B cell (primary cell): ENCODE measurements around the gene RASSF4. TPM values are rescaled to one million over a fixed set of nuclear protein-coding genes. Genes with fewer than 3 reads are reported as not detected.

Experiments
- ATAC-seq: fragments of 200-7000 bp; cut with Tn5 transposase; one replicate; pipeline ENCODE4 v1.10.0; 2021; ENCODE audit warnings: low read depth, mild to moderate bottlenecking, moderate number of reproducible peaks, moderate library complexity
- CTCF ChIA-PET: fragments of 350-600 bp; sonication (Branson Sonifier 250); formaldehyde crosslinking; loops from one replicate; lab custom pipeline; 2021; ENCODE audit warnings: antibody characterized with exemption, inconsistent platforms; lab: Charles Lee
- POLR2A ChIA-PET: fragments of 350-600 bp; sonication (Branson Sonifier 250); formaldehyde crosslinking; loops from one replicate; lab custom pipeline; 2021; ENCODE audit warnings: antibody characterized with exemption; lab: Charles Lee
- DNase-seq: peaks from one replicate; pipeline ENCODE4 v3.0.0; 2013
- H2AFZ ChIP-seq: 2 replicates; pipeline ENCODE4 v1.6.1; 2012; ENCODE audit warnings: mild to moderate bottlenecking, low read depth, low read length; ENCODE audit not compliant: insufficient read depth, poor library complexity, severe bottlenecking
- H3K27ac ChIP-seq, 2 donors: 1 replicate in 1 of 2; 2 replicates in 1 of 2; pipeline ENCODE4 v1.5.1; 2012 to 2013; ENCODE audit warnings: low read length in 2 of 2, mild to moderate bottlenecking in 2 of 2, moderate library complexity in 1 of 2
- H3K27me3 ChIP-seq, 4 experiments: fragments of 200-600 bp in 1 of 4; sonication (generic) in 1 of 4; replicated peaks in 1 of 4; 1 replicate in 2 of 4; 2 replicates in 2 of 4; pipeline versions ENCODE4 v1.6.1 to v1.7.0; 2013 to 2016; ENCODE audit warnings: low read length in 3 of 4, mild to moderate bottlenecking in 2 of 4, mixed read lengths in 1 of 4, moderate library complexity in 1 of 4; ENCODE audit not compliant: insufficient read depth in 4 of 4, control insufficient read depth in 3 of 4; ENCODE audit errors: control extremely low read depth in 1 of 4
- H3K36me3 ChIP-seq, 2 experiments: replicated peaks in 1 of 2; 1 replicate in 1 of 2; 2 replicates in 1 of 2; pipeline versions ENCODE4 v1.6.1 to v1.7.1; 2013; ENCODE audit warnings: low read length in 1 of 2; ENCODE audit not compliant: insufficient read depth in 2 of 2, control insufficient read depth in 1 of 2; ENCODE audit errors: control extremely low read depth in 1 of 2, extremely low read depth in 1 of 2
- H3K4me1 ChIP-seq, 2 donors: fragments of 200-600 bp in 1 of 2; sonication (generic) in 1 of 2; 1 replicate in 1 of 2; 2 replicates in 1 of 2; pipeline versions ENCODE4 v1.5.1 to v1.6.1; 2013 to 2017; ENCODE audit warnings: low read length in 2 of 2; ENCODE audit not compliant: control insufficient read depth in 2 of 2, insufficient read depth in 2 of 2
- H3K4me2 ChIP-seq: replicated peaks from 2 replicates; pipeline ENCODE3; 2012; ENCODE audit warnings: mild to moderate bottlenecking, low read depth, low read length; ENCODE audit not compliant: poor library complexity, severe bottlenecking
- H3K4me3 ChIP-seq, 5 experiments: fragments of 200-600 bp in 1 of 5; sonication (generic) in 1 of 5; 1 replicate in 3 of 5; 2 replicates in 2 of 5; pipeline versions ENCODE4 v1.5.1 to v1.7.0; 2011 to 2016; ENCODE audit warnings: low read length in 4 of 5, mild to moderate bottlenecking in 4 of 5, low read depth in 2 of 5, control low read depth in 1 of 5, moderate library complexity in 1 of 5; ENCODE audit not compliant: insufficient read depth in 1 of 5; ENCODE audit errors: control extremely low read depth in 1 of 5, extremely low read depth in 1 of 5
- H3K79me2 ChIP-seq: fragments of 200-600 bp; sonication (generic); one replicate; pipeline ENCODE4 v1.6.0; 2016; ENCODE audit warnings: low read length; ENCODE audit not compliant: control insufficient read depth, insufficient read depth
- H3K9ac ChIP-seq: fragments of 200-600 bp; sonication (generic); 2 replicates; pipeline ENCODE4 v1.6.1; 2017; ENCODE audit warnings: mild to moderate bottlenecking, low read length, moderate library complexity
- H3K9me3 ChIP-seq, 3 donors: one replicate each; pipeline versions ENCODE4 v1.6.1 to v1.7.1; 2013; ENCODE audit warnings: low read length in 2 of 3; ENCODE audit not compliant: control insufficient read depth in 2 of 3, insufficient read depth in 1 of 3; ENCODE audit errors: control extremely low read depth in 1 of 3
- H4K20me1 ChIP-seq: 2 replicates; pipeline ENCODE4 v1.6.0; 2012; ENCODE audit warnings: mild to moderate bottlenecking, low read length; ENCODE audit not compliant: insufficient read depth, control insufficient read depth, poor library complexity, severe bottlenecking
- H3K27ac Mint-ChIP-seq: one replicate; pipeline ENCODE4 v1.8.0; 2021; ENCODE audit warnings: mixed read lengths
- H3K27me3 Mint-ChIP-seq: one replicate; pipeline ENCODE4 v1.8.0; 2021; ENCODE audit warnings: mixed read lengths
- H3K4me1 Mint-ChIP-seq: one replicate; pipeline ENCODE4 v1.8.0; 2021; ENCODE audit warnings: mixed read lengths
- H3K4me3 Mint-ChIP-seq: one replicate; pipeline ENCODE4 v1.8.0; 2021; ENCODE audit warnings: mixed read lengths
- H3K9me3 Mint-ChIP-seq: one replicate; pipeline ENCODE4 v1.8.0; 2022; ENCODE audit warnings: mixed read lengths; ENCODE audit not compliant: insufficient read depth
- EZH2 ChIP-seq: IDR thresholded peaks from 2 replicates; pipeline ENCODE4 v1.6.1; 2012; ENCODE audit warnings: borderline replicate concordance, low read depth, mild to moderate bottlenecking, moderate library complexity, low read length; ENCODE audit not compliant: insufficient read depth, poor library complexity, severe bottlenecking
- WGBS: methylation state at CpG from one replicate; pipeline ENCODE4 v1.1.5; 2013; ENCODE audit warnings: missing lambda C conversion rate; ENCODE audit not compliant: insufficient coverage; 5-methylcytosine and 5-hydroxymethylcytosine counted together
- intact Hi-C: fragments of 100-400 bp; cut with micrococcal nuclease; formaldehyde crosslinking; loops from one replicate; pipeline ENCODE4 v1.10.0; 2022
- polyA plus RNA-seq: library from polyadenylated mRNA; depleted of rRNA; stranded (reverse); fragments of >200 nt; gene quantifications from 2 replicates; pipeline ENCODE4 v1.2.3, GENCODE V29; 2012
- total RNA-seq, 2 donors: library from RNA; stranded (reverse); fragments of 120-200 nt in 1 of 2; gene quantifications; 1 replicate in 1 of 2; 2 replicates in 1 of 2; pipeline versions ENCODE4 v1.2.3 to v1.2.4, GENCODE V29; 2013 to 2022
- TF ChIP-seq, protein P1 (sequence below): fragments of 200-600 bp; IDR thresholded peaks from one replicate; pipeline ENCODE4 v1.8.0; 2022; ENCODE audit warnings: antibody characterized with exemption, mild to moderate bottlenecking

RASSF4 gene
- total and polyA plus RNA-seq, 2 donors (not counting 1 experiment from before 2014, with no cell fraction given): 1.9 to 2.6 TPM

DNA sequence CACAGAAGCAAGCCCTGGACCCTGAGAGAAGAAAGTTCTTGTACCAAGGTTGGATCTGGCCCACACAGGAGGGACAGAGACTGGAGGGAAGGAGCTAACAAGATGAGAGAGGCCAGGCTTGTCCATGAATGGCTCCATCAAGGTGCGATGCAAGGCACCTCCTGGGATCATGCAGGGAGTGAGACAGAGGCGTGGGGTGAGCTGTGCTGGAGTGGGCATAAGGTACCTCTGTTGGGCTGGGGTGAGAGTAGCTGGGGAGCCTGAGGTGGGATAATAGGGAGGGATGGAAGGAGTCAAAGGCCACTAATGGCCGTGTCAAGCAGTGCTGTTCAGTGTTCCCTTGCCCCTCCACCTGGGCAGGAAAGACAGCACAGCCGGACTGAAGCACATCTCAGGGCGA, 38.5 kb upstream of the RASSF4 start:
- ChIA-PET POLR2A (no interaction called here), CTCF (interaction anchor here (0.6 to 1.0 kb wide), 3 partner anchors 11 to 55 kb away, joined by 3 to 5 read pairs (median 3); no protein-coding TSS in a partner anchor)
- 92% methylated on average over 5 of the region's 5 CpGs for whole genome bisulfite sequencing
- H3K4me3 ChIP-seq: no peak overlapping the region
- H3K4me1 ChIP-seq: no peaks in the 10 kb centered on the region
- no peak overlapping the region for H3K9ac ChIP-seq
- H3K27me3 ChIP-seq: peaks cover 0 to 2% (median 0%) of the 10 kb centered on the region in 4 experiments
- intact Hi-C loops: no loop called here
- no peaks in the 10 kb centered on the region for H3K79me2 ChIP-seq
- H2AFZ ChIP-seq: no peak overlapping the region
- ATAC-seq: no peak
- H3K4me2 ChIP-seq: no peak overlapping the region
- no peak overlapping the region for H3K4me3 Mint-ChIP-seq
- no peaks in the 10 kb centered on the region for H3K4me1 Mint-ChIP-seq
- no peak for DNase-seq
- TF ChIP-seq, protein P1, sequence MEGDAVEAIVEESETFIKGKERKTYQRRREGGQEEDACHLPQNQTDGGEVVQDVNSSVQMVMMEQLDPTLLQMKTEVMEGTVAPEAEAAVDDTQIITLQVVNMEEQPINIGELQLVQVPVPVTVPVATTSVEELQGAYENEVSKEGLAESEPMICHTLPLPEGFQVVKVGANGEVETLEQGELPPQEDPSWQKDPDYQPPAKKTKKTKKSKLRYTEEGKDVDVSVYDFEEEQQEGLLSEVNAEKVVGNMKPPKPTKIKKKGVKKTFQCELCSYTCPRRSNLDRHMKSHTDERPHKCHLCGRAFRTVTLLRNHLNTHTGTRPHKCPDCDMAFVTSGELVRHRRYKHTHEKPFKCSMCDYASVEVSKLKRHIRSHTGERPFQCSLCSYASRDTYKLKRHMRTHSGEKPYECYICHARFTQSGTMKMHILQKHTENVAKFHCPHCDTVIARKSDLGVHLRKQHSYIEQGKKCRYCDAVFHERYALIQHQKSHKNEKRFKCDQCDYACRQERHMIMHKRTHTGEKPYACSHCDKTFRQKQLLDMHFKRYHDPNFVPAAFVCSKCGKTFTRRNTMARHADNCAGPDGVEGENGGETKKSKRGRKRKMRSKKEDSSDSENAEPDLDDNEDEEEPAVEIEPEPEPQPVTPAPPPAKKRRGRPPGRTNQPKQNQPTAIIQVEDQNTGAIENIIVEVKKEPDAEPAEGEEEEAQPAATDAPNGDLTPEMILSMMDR: no peak
- peaks cover 9% of the 10 kb centered on the region for H3K27me3 Mint-ChIP-seq
- H4K20me1 ChIP-seq: no peaks in the 10 kb centered on the region
- H3K27ac Mint-ChIP-seq: no peak overlapping the region
- H3K36me3 ChIP-seq: no peaks in the 10 kb centered on the region
- no peak overlapping the region for H3K27ac ChIP-seq
- H3K9me3 Mint-ChIP-seq: no peaks in the 10 kb centered on the region
- no peaks in the 10 kb centered on the region for H3K9me3 ChIP-seq

DNA sequence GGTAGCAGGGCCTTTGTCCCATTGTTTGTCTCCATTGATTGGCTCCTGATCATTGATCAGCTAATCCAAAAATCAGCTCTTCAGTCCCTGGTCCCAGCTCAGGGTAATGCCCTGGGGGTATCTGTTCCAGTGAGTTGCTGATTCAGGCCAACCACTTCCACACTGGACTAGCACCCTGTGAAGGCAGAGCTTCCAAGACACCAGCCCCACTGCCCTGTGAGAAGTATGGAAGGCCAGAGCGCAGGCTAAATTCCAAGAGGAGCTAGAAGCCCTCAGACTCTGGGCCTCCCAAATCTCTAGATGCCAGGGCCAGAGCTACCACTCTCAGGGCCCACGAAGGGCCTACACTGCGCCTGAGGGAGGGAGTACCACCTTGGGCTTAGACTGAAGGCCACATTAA, 38.1 kb upstream of the RASSF4 start:
- H3K36me3 ChIP-seq: no peaks in the 10 kb centered on the region
- H3K4me2 ChIP-seq: no peak overlapping the region
- intact Hi-C loops: no loop called here
- H3K27ac Mint-ChIP-seq: no peak overlapping the region
- H4K20me1 ChIP-seq: no peaks in the 10 kb centered on the region
- ATAC-seq (no peak), DNase-seq (no peak)
- peaks cover 9% of the 10 kb centered on the region for H3K27me3 Mint-ChIP-seq
- no peak overlapping the region for H3K27ac ChIP-seq
- POLR2A ChIA-PET: no interaction called here
- no peaks in the 10 kb centered on the region for H3K4me1 Mint-ChIP-seq
- no peak overlapping the region for H3K9ac ChIP-seq
- no peaks in the 10 kb centered on the region for H3K9me3 ChIP-seq
- no peaks in the 10 kb centered on the region for H3K4me1 ChIP-seq
- no peaks in the 10 kb centered on the region for H3K9me3 Mint-ChIP-seq
- no peak overlapping the region for H3K4me3 ChIP-seq
- no peak overlapping the region for H3K4me3 Mint-ChIP-seq
- CTCF ChIA-PET: interaction anchor here (0.6 to 1.0 kb wide), 2 partner anchors 43 to 55 kb away, joined by 3 read pairs; no protein-coding TSS in a partner anchor
- peaks cover 0 to 2% (median 0%) of the 10 kb centered on the region in 4 experiments for H3K27me3 ChIP-seq
- H2AFZ ChIP-seq: no peak overlapping the region
- no peaks in the 10 kb centered on the region for H3K79me2 ChIP-seq
- WGBS: 96% methylated on average over 3 of the region's 3 CpGs
- no peak for TF ChIP-seq EZH2
- TF ChIP-seq, protein P1: no peak
